NCI-H187 (cell line): ENCODE results near the gene NDUFA13.

Experiments used
- DNase-seq, 2 experiments: peaks; one replicate each; lab custom pipeline; 2025; lab: John Stamatoyannopoulos, UW

NDUFA13 gene

DNA sequence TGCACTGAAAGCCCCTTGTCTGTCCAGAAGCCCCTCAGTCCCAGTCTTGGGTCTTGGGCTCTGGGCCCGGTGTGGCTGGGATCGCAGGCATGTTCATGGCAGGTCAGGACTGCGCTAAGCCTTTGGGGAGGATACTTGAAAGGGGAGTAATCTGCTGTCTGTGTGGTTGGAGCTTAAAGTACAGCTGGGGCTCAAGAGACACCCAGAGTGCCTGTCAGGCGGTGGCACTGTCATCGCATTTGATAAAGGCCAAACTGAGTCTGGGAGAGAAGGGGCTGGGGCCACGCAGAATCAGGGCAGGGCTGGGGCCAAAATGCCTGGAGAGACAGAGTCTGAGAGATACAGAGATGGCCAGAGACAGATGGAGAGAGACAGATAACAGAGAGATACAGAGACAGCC lies 17.8 kb downstream of the NDUFA13 start:
- DNase-seq = no peak

DNA sequence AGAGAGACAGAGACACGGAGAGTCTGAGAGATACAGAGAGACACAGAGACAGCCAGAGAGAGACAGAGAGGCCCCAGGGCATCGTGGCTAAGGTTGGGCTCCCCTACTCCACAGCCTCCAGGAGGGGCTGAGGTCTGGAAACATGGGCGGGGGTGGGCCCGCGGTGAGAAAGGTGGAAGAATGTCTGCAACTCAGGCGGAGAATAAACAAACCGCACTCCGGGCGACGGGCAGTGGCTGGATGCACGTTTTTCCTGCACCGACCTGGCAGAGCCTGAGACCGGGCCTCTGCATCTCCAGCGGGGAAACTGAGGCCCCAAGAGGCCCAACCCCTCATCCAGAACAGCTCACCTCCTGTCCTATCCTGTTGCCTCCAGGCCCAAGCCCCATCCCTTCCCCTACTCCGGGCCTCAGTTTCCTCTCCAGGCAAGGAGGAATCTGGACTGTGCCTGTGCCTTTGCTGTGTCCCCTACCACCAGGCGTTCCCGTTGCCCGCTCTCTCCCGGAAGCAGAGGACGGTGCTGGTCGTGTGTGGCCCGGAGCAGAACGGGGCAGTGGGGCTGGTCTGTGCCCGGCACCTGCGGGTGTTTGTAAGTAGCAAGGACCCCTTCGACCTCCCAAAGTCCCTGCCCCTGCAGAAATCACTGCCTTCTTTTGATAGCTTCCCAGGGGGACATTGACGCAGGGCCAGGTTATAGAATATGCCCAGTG lies 18.7 kb downstream of the NDUFA13 start:
- no peak for DNase-seq

DNA sequence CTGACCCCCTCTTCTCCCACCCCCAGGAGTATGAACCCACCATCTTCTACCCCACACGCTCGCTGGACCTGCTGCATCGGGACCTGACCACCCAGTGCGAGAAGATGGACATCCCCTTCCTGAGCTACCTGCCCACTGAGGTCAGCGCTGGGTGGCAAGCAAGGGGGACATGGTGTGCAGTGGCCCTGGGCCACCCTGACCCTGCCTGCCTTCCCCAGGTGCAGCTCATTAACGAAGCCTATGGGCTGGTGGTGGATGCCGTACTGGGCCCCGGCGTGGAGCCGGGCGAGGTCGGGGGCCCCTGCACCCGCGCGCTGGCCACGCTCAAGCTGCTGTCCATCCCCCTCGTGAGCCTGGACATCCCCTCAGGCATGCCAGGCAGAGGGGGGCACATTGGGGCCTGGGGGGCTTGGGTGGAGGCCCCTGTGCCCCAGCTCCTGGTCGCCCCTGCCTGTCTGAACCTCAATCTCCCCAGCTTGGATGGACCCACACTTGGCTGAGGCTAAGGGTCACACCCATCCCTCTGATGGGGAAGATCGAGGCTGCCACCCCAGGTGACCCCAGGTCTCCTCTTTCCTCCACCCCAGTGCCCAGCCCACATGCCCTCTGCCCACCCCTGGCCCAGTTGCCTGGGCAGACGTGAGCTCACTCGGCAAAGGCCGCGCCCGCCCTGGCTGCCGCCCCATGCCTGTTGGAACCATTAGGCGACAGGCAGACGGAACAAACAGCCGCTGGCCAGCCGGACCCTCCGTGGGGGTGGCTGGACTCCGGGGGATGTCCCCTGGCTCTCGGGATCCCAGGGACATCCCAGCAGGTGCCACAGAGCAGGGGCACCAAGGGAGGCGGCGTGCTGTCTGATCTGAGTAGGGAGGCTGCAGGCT lies 19.5 kb downstream of the NDUFA13 start:
- DNase-seq = no peak

DNA sequence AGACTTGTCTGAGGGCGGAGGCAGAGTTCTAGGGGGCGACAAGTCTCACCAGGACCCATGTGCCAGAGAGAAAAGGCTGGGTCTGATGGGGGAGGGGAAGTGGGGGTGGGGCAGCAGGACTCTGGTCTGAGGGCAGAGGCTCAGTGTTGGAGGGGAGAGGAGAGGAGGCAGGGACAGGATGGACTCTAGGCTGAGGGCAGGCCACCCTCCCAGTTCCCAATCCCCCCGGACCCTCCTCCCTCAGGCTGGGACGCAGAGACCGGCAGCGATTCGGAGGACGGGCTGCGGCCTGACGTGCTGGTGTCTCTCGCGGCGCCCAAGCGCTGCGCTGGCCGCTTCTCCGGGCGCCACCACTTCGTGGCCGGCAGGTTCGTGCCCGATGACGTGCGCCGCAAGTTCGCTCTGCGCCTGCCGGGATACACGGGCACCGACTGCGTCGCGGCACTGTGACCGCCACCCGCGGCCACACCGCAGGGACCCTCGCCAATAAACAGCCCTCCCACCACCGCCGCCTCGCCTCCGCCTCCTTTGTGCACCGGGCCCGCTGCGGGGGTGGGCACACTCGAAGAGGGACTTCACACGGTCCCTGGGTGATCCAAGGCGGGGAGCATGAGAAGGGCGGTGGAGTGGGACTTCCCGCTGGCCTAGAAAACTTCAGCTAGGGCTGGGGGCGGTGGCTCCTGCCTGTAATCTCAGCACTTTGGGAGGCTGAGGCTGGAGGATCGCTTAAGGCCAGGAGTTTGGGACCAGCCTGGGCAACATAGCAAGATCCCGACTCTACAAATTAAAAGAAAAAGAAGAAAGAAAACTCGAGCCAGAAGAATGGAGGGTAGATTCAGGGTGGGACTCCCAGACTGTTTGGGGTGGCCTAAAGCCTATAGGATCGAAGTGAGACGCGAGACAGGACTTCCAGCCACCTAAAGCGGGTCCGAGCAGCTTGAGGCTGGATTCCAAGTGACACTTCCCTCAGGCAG lies 21.3 kb downstream of the NDUFA13 start:
- DNase-seq = no peak

DNA sequence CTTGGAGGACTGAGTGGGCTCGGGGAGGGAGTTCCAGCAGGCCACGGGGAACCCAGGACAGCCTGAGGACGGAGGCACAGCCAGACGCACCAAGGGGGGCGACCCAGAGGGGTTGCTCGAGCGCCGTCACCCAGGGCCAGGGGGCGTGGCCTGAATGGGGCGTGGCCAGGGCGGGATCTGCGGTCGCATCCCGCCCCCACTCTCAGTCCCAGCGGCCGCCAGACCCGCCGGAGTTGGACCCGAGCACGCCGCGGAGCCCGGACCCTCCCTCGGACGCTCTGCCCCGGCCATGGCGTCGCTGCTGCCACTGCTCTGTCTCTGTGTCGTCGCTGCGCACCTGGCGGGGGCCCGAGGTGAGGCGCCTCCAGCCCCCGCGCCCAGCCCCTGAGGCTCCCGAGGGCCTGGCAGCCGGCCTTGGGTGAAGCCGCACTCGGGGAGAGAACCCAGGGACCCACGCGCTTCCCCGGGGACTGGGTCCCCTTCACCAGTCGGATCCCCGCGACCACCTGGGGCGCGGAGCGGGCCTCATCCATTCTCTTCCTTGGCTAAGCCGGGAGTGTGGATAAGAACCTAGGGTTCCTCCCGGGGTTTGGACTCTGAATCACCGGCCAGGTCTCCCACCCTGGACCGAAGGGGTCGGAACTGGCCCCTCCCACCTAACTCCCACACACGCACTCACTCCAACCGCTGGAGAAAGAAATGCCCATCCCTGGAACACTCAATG lies 22.2 kb downstream of the NDUFA13 start, which contains the start of gene CILP2:
Gene CILP2 (plus strand): TSS at position 205 of the 724 bp plus-strand sequence. CDS start 85 bp downstream, at position 290.
- DNase-seq = no peak

DNA sequence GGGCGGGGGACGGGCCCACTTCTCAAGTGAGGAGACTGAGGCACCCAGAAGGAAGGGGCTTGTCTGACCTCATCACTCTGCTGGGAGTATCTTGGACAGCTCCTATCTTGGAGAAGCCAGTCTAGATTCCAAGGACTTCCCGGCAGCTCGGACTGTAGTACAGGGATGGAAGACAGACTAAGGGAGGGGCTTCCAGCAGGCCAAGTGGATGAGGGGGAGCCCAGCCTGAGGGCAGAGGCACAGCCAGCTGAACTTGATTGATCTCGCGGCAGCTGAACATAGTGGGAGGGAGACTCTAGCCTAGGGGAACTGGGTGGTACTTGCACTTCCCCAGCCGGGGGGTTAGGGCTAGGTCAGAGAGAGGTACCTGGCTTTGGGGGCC lies 22.8 kb downstream of the NDUFA13 start:
- no peak for DNase-seq

DNA sequence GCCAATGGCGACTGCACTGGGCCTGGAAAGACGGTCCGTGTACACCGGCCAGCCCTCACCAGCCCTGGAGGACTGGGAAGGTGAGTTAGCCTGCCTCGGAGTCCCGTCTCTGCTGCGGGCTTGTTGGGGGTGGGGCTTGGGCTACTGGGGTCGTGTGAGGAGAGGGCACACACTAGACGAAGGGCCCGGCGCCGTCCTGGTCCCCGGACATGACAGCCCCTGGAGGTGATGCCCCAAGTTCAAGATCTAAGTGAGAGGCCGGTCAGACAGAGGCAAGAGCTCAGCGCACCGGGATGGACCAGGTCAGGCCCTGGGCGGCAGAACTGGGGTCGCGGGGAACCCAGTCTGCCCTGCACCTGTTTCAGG lies 23.7 kb downstream of the NDUFA13 start:
- DNase-seq = no peak

DNA sequence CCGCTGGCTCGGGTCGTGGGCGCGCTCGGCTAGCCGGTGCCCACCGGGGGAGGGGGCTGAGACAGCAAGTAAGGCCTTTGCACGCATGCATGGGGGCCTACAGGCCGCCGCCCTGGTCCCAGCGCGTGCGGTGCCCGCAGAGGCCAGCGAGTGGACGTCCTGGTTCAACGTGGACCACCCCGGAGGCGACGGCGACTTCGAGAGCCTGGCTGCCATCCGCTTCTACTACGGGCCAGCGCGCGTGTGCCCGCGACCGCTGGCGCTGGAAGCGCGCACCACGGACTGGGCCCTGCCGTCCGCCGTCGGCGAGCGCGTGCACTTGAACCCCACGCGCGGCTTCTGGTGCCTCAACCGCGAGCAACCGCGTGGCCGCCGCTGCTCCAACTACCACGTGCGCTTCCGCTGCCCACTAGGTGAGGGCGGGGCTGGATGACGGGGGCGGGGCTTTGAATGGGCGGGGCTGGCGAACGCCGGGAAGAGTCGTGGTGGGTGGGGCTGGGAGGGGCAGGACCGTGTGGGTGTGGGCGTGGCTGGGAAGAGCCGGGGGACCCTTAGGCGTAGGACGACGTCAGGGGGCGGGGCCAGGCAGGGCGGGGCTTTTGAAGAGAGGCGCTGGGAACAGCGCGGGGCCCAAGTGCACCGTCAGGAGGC lies 24.2 kb downstream of the NDUFA13 start:
- DNase-seq = no peak

DNA sequence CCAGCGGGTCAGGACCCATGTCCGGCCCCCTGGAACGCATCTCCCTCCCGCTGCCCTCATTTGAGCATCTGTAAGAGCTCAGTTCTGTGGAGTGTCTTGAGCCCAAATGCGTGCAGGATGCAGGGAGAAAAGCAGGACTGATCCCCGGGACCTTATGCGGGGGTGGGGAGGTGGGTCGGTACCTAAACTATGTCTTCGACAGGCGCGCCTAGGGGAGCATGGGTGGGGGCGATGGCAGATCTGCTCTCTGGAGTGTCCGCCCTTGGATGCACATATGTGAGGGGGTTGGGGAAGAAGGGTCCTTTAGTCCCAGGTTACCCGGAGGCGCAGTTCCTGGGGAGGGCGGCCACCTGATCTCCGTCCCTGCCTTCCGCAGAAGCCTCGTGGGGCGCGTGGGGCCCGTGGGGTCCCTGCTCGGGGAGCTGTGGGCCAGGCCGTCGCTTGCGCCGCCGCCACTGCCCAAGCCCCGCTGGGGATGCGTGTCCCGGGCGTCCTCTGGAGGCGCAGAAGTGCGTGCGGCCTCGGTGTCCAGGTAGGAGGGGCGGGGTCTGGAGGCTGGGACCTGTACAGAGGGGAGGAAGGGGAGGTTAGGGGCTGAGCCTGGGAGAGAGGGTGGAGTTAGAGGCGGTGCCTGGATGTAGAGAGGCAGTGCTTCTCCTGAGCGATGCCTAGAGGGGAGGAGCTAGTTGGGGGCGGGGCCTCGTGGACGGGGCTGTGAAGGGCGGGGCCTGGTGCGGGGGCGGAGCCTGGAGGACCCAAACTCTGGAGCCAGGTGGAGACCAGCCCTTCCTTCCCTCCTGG lies 24.9 kb downstream of the NDUFA13 start:
- no peak for DNase-seq

DNA sequence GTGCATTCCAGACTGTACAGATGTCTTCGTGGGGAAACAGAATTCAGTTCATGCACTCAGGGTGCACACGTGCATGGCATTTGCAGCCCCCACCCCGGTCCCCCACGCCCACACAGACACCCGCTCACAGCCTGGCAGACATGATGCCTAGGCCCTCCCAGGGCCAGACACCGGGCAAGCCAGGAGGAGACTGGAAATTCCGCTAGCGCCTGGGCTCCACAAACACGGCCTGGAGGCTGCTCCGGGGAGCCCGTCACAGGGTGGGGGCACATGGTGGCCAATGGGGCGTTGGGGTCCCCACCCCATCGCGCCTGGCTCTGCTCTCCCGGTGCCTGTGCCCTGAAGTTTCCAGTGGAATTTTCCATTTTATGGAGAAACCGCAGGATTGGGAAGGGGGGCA lies 25.6 kb downstream of the NDUFA13 start:
- no peak for DNase-seq

DNA sequence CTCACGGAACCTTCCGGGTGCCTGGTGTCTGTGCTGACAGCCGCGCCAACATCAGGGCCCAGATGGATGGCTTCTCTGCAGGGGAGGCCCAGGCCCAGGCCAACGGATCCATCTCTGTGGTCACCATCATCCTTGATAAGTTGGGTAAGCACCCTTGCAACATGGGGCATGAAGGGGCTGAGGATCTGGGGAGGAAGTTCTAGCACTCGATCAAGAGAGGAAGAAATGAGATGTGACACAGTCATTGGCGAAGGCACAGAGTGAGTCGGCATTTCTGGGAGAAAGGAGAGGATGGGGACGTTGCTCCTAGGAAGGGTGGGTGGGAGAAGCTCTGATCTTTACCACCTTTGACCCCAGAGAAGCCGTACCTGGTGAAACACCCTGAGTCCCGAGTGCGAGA lies 26.5 kb downstream of the NDUFA13 start:
- DNase-seq = no peak

DNA sequence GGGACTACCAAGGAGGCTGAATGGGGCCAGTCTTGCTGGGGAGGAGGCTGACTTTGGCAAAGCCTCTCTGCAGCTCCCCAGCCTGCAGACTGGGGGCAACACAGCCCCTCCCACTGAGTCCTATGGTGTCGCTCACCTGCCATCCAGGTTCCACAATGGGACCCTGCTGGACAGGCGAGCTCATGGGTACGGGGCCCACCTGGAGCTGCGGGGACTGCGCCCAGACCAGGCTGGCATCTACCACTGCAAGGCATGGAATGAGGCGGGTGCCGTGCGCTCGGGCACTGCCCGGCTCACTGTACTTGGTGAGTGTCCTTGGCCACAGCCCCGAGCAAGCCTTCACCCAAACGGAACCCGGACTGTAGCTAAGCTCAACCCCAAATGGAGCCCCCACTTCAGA lies 27.1 kb downstream of the NDUFA13 start:
- no peak for DNase-seq

DNA sequence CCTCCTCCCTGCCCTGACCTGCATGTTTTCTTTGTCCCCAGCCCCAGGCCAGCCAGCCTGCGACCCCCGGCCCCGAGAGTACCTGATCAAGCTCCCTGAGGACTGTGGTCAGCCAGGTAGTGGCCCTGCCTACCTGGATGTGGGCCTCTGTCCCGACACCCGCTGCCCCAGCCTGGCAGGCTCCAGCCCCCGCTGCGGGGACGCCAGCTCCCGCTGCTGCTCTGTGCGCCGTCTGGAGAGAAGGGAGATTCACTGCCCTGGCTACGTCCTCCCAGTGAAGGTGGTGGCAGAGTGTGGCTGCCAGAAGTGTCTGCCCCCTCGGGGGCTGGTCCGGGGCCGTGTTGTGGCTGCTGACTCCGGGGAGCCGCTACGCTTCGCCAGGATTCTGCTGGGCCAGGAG lies 27.6 kb downstream of the NDUFA13 start:
- DNase-seq = no peak

DNA sequence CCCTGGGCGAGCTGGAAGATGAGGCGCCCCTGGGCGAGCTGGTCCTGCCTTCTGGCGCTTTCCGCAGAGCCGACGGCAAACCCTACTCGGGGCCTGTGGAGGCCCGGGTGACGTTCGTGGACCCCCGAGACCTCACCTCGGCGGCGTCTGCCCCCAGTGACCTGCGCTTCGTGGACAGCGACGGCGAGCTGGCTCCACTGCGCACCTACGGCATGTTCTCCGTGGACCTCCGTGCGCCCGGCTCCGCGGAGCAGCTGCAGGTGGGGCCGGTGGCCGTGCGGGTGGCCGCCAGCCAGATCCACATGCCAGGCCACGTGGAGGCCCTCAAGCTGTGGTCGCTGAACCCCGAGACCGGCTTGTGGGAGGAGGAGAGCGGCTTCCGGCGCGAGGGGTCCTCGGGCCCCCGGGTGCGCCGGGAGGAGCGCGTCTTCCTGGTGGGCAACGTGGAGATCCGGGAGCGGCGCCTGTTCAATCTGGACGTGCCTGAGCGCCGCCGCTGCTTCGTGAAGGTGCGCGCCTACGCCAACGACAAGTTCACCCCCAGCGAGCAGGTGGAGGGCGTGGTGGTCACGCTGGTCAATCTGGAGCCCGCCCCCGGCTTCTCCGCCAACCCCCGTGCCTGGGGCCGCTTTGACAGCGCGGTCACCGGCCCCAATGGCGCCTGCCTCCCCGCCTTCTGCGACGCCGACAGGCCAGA lies 28.4 kb downstream of the NDUFA13 start:
- no peak for DNase-seq

DNA sequence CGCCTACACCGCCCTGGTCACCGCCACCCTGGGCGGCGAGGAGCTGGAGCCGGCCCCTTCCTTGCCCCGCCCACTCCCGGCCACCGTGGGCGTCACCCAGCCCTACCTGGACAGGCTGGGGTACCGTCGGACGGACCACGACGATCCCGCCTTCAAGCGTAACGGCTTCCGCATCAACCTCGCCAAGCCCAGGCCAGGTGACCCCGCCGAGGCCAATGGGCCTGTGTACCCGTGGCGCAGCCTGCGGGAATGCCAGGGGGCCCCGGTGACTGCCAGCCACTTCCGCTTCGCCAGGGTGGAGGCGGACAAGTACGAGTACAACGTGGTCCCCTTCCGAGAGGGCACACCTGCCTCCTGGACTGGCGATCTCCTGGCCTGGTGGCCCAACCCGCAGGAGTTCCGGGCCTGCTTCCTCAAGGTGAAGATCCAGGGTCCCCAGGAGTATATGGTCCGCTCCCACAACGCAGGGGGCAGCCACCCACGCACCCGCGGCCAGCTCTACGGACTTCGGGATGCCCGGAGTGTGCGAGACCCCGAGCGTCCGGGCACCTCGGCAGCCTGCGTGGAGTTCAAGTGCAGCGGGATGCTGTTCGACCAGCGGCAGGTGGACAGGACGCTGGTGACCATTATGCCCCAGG lies 29.0 kb downstream of the NDUFA13 start:
- no peak for DNase-seq

DNA sequence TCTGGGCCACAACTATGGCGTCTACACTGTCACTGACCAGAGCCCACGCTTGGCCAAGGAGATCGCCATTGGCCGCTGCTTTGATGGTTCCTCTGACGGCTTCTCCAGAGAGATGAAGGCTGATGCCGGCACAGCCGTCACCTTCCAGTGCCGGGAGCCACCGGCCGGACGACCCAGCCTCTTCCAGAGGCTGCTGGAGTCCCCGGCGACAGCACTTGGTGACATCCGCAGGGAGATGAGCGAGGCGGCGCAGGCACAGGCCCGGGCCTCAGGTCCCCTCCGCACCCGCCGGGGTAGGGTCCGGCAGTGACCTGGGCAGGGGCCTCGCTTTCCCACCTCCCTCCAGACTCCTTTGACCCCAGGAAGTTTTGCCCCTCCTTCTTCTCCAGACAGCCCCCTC lies 29.7 kb downstream of the NDUFA13 start:
- no peak for DNase-seq

DNA sequence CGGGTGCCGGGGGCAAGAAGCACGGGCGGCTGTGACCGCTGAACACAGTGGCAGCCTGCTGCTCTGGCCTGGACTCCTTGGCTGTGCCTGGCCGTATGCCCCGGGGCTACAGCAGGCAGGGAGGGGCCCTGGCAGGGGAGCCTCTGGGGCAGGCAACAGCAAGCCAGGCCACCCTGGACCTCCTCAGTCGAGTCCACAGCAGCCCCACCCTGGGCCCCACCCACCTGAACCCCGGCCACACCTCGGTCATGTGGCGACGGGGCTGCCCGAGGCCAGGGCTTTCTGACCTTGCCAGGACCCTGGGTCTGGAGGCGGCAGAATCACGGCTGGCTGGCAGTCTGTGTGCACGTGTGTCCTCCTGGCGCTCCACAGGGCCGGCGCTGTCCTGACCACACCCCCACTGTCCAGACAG lies 30.7 kb downstream of the NDUFA13 start:
- DNase-seq = no peak

DNA sequence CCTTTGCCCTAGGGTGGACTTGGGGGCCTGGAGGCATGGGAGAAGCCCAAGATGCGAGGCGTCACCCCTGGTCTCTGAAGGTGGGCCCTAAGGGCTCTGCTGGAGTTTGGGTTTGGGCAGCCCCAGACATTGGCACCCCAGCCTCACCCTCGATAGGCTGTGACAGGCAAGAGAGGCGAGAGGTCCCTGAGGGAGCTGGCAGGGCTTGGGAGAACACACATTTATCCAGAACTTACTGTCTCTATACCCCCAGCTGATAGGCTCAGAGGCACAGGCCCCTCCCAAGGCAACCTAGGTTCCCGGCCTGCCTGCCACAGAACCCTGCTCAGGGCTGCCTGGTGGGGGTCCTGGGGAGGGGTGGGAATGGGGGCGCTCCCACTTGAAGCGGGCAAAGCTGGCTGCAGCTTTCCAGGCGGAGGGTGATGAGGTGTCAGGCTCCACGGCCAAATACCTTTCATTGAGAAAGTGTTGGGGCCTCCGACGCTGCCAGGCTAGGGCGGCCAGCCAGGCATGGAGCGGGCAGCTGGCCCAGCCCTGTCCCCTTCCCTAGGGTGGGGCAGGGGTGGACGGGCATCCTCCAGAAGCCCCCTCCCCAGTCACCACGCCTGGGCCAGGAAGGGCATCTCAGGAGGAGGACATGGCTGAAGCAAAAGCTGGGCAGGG lies 31.8 kb downstream of the NDUFA13 start:
- no peak for DNase-seq
